AG09309 (cell line): Measurements from ENCODE around the gene SLC7A14.

Source experiments
- DNase-seq: peaks from one replicate; pipeline ENCODE4 v3.0.0-alpha.2; 2010; ENCODE audit warnings: low read depth
- H3K4me3 ChIP-seq: 2 replicates; pipeline ENCODE4 v1.5.1; 2011; ENCODE audit warnings: mild to moderate bottlenecking, low read depth, low read length, moderate library complexity; ENCODE audit not compliant: control insufficient read depth
- CTCF ChIP-seq: IDR thresholded peaks from 2 replicates; pipeline ENCODE4 v1.5.1; 2011; ENCODE audit warnings: mild to moderate bottlenecking, low read depth, low read length, inconsistent platforms; ENCODE audit not compliant: insufficient read depth, control insufficient read depth; ENCODE audit errors: missing control alignments

Gene SLC7A14

DNA sequence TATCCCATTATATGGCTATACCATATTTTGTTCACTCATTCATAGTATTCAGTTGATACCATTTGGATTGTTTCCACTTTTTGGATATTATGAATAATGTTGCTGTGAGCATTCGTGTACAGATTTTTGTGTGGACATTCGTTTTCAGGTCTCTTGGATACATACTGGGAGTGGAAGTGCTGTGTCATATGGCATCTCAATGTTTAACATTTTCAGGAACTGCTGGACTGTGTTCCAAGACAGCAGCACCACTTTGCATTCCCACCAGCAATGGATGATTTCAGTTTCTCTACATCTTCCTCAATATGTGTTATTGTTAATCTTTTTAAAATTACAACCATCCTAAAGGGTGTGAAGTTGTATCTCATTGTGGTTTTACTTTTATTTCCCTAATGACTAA lies 34.6 kb downstream of the SLC7A14 start:
- TF ChIP-seq CTCF, result no peak
- no peak for DNase-seq
- no peak overlapping the region for H3K4me3 ChIP-seq

GRCh38 chr3:170542704-170543103 lies 43.2 kb downstream of the SLC7A14 start:
- TF ChIP-seq CTCF, result no peak
- DNase-seq, result no peak
- H3K4me3 ChIP-seq, result no peak overlapping the region

GRCh38 chr3:170539897-170540296 lies 46.0 kb downstream of the SLC7A14 start:
- no peak for TF ChIP-seq CTCF
- no peak for DNase-seq
- no peak overlapping the region for H3K4me3 ChIP-seq

- H3K4me3 ChIP-seq, result no peak overlapping the region
- no peak for DNase-seq
- no peak for TF ChIP-seq CTCF
Measured at GRCh38 chr3:170536712-170537111, 49.2 kb downstream of the SLC7A14 start.

GRCh38 chr3:170534227-170534626 lies 51.6 kb downstream of the SLC7A14 start:
- no peak overlapping the region for H3K4me3 ChIP-seq
- no peak for DNase-seq

DNA sequence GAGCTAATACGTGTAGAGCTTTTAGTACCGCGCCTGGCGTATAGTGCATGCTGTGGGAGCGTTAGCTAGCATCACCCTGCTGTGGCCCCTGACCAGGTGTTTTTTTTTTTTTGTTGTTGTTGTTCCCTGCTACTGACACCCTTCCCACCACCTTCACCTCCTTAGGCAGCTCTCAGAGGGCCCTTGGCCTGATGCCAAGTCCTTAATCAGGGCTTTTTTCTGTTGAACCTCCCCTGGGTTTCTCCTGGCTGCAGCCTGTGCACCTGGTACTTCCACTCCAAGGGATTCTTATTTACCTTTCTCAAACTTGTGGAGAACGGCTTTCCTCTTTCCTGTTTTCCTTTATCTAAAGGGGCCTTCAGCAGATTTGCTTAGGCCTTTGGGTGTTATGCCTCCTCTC lies 53.3 kb downstream of the SLC7A14 start:
- no peak overlapping the region for H3K4me3 ChIP-seq
- DNase-seq, result no peak
- TF ChIP-seq CTCF, result no peak

More at GRCh38 chr3:170534227-170534626, 51.6 kb downstream of the SLC7A14 start:
- no peak for TF ChIP-seq CTCF
